ENCODE results near the gene ZBTB37.
A peak's percentile ranks its signal among the peaks of the same experiment; 100 is the strongest.
"Not testable (repeated sequence)": the region's sequence is repeated elsewhere in the genome, so short reads cannot be mapped to it uniquely, and the experiment has no call there.

The ZBTB37 gene

GRCh38 chr1:173870252-173871075, 2.3 kb downstream of the ZBTB37 start:
- no peak for DNase-seq (ENCODE audit: insufficient read length, low spot score)

GRCh38 chr1:173871091-173871490, 2.9 kb downstream of the ZBTB37 start:
- DNase-seq (ENCODE audit: insufficient read length, low spot score) (no peak), FAIRE-seq (no peak)
- TF ChIP-seq POLR2A (IDR thresholded peaks at IDR 0.05; ENCODE audit: low read depth, low read length) = no peak

More at GRCh38 chr1:173870252-173871075, 2.3 kb downstream of the ZBTB37 start:
- TF ChIP-seq POLR2A (IDR thresholded peaks at IDR 0.05; ENCODE audit: low read depth, low read length) = no peak
- no peak for FAIRE-seq

- DNase-seq (ENCODE audit: insufficient read length, low spot score) (no peak), FAIRE-seq (no peak)
- TF ChIP-seq POLR2A (IDR thresholded peaks at IDR 0.05; ENCODE audit: low read depth, low read length) = no peak
These were observed 3.3 kb downstream of the ZBTB37 start for GRCh38 chr1:173871500-173871899.

GRCh38 chr1:173876732-173877131, 8.6 kb downstream of the ZBTB37 start:
- FAIRE-seq = no peak
- no peak for TF ChIP-seq POLR2A (IDR thresholded peaks at IDR 0.05; ENCODE audit: low read depth, low read length)
- DNase-seq (ENCODE audit: insufficient read length, low spot score) = no peak

GRCh38 chr1:173878251-173878650, 10.1 kb downstream of the ZBTB37 start:
- no peak for FAIRE-seq
- DNase-seq (ENCODE audit: insufficient read length, low spot score) = no peak
- TF ChIP-seq POLR2A (IDR thresholded peaks at IDR 0.05; ENCODE audit: low read depth, low read length) = no peak

GRCh38 chr1:173881117-173881516, 12.9 kb downstream of the ZBTB37 start:
- not testable (repeated sequence) for FAIRE-seq; DNase-seq (ENCODE audit: insufficient read length, low spot score)

- FAIRE-seq = no peak
- TF ChIP-seq POLR2A (IDR thresholded peaks at IDR 0.05; ENCODE audit: low read depth, low read length) = no peak
These were observed 16.5 kb downstream of the ZBTB37 start for GRCh38 chr1:173884701-173885100.

GRCh38 chr1:173886746-173887611, 18.8 kb downstream of the ZBTB37 start:
- FAIRE-seq (no peak), DNase-seq (ENCODE audit: insufficient read length, low spot score) (no peak)
- TF ChIP-seq POLR2A (IDR thresholded peaks at IDR 0.05; ENCODE audit: low read depth, low read length) = no peak

More at GRCh38 chr1:173884701-173885100, 16.5 kb downstream of the ZBTB37 start:
- DNase-seq (ENCODE audit: insufficient read length, low spot score) = no peak

- DNase-seq (ENCODE audit: insufficient read length, low spot score) (no peak), FAIRE-seq (no peak)
- no peak for TF ChIP-seq POLR2A (IDR thresholded peaks at IDR 0.05; ENCODE audit: low read depth, low read length)
These were observed 19.4 kb downstream of the ZBTB37 start for GRCh38 chr1:173887627-173888026.

GRCh38 chr1:173888749-173889148, 20.6 kb downstream of the ZBTB37 start:
- FAIRE-seq = peak; percentile 48
- no peak for DNase-seq (ENCODE audit: insufficient read length, low spot score)
- no peak for TF ChIP-seq POLR2A (IDR thresholded peaks at IDR 0.05; ENCODE audit: low read depth, low read length)

- peak; percentile 41 for FAIRE-seq
- TF ChIP-seq POLR2A (IDR thresholded peaks at IDR 0.05; ENCODE audit: low read depth, low read length) = no peak
- DNase-seq (ENCODE audit: insufficient read length, low spot score) = no peak
These were observed 21.7 kb downstream of the ZBTB37 start for GRCh38 chr1:173889885-173890284.

- no peak for TF ChIP-seq POLR2A (IDR thresholded peaks at IDR 0.05; ENCODE audit: low read depth, low read length)
- no peak for FAIRE-seq
- no peak for DNase-seq (ENCODE audit: insufficient read length, low spot score)
These were observed 25.4 kb downstream of the ZBTB37 start for GRCh38 chr1:173893611-173894010.

GRCh38 chr1:173894189-173894588, 26.0 kb downstream of the ZBTB37 start:
- FAIRE-seq (no peak), DNase-seq (ENCODE audit: insufficient read length, low spot score) (no peak)
- no peak for TF ChIP-seq POLR2A (IDR thresholded peaks at IDR 0.05; ENCODE audit: low read depth, low read length)

GRCh38 chr1:173900427-173900826, 32.2 kb downstream of the ZBTB37 start:
- no peak for TF ChIP-seq POLR2A (IDR thresholded peaks at IDR 0.05; ENCODE audit: low read depth, low read length)
- DNase-seq (ENCODE audit: insufficient read length, low spot score) (no peak), FAIRE-seq (peak; percentile 6)
